ENCODE data around the gene THBS3. TPM values are rescaled to one million over a fixed set of nuclear protein-coding genes. Genes with fewer than 3 reads are reported as not detected.
A peak's percentile ranks its signal among the peaks of the same experiment; 100 is the strongest.

THBS3 gene
- total and polyA plus RNA-seq, 2 of the 13 experiments (the other 11 are each of a cell fraction or from before 2014, with no cell fraction given), result 0.86 to 3.6 TPM

GRCh38 chr1:155172732-155173477 is 34.8 kb downstream of the THBS3 start, which contains the start of gene KRTCAP2 (continued):
- TF ChIP-seq ZNF343 (CRISPR knock-in tag; IDR thresholded peaks at IDR 0.05) (no peak), ZNF256 (CRISPR knock-in tag; conservative IDR thresholded peaks at IDR 0.05) (peak; percentile 63; the same call in 1 of the 2 replicates), LCORL (IDR thresholded peaks at IDR 0.05) (no peak), LCORL (CRISPR knock-in tag; IDR thresholded peaks at IDR 0.05) (peak; percentile 82), ZBTB39 (CRISPR knock-in tag; IDR thresholded peaks at IDR 0.05) (no peak), MTF2 (CRISPR knock-in tag; IDR thresholded peaks at IDR 0.05; ENCODE audit: borderline replicate concordance) (0 out of 2 replicates have a peak, but pooled peaks have one; percentile 23), ZNF225 (CRISPR knock-in tag; IDR thresholded peaks at IDR 0.05) (no peak), SMYD3 (CRISPR knock-in tag; IDR thresholded peaks at IDR 0.05) (no peak), NFE2 (CRISPR knock-in tag; IDR thresholded peaks at IDR 0.05) (no peak), FIP1L1 (IDR thresholded peaks at IDR 0.05; ENCODE audit: borderline replicate concordance, insufficient read depth, low read depth, low read length) (no peak), CBFB (CRISPR knock-in tag; IDR thresholded peaks at IDR 0.05) (peak; percentile 60; the same call in 1 of the 2 replicates), RFX1 (IDR thresholded peaks at IDR 0.05) (no peak), PLSCR1 (CRISPR knock-in tag; IDR thresholded peaks at IDR 0.05; ENCODE audit: borderline replicate concordance) (no peak), SRSF4 (IDR thresholded peaks at IDR 0.05; ENCODE audit: low read depth, low read length, poor library complexity, severe bottlenecking) (no peak), ZEB1 (IDR thresholded peaks at IDR 0.05; ENCODE audit: insufficient replicate concordance, low read depth) (peak; percentile 37), NR3C1 (CRISPR knock-in tag; IDR thresholded peaks at IDR 0.05) (no peak), ZNF274 (CRISPR knock-in tag; IDR thresholded peaks at IDR 0.05) (peak; percentile 79; the same call in 1 of the 2 replicates), ZNF383 (CRISPR knock-in tag; IDR thresholded peaks at IDR 0.05; ENCODE audit: borderline replicate concordance) (no peak), ZNF556 (CRISPR knock-in tag; IDR thresholded peaks at IDR 0.05; ENCODE audit: borderline replicate concordance) (no peak), ZNF747 (CRISPR knock-in tag; IDR thresholded peaks at IDR 0.05; ENCODE audit: borderline replicate concordance) (peak; percentile 78; the same call in 1 of the 2 replicates)
- TF ChIP-seq, protein P1, sequence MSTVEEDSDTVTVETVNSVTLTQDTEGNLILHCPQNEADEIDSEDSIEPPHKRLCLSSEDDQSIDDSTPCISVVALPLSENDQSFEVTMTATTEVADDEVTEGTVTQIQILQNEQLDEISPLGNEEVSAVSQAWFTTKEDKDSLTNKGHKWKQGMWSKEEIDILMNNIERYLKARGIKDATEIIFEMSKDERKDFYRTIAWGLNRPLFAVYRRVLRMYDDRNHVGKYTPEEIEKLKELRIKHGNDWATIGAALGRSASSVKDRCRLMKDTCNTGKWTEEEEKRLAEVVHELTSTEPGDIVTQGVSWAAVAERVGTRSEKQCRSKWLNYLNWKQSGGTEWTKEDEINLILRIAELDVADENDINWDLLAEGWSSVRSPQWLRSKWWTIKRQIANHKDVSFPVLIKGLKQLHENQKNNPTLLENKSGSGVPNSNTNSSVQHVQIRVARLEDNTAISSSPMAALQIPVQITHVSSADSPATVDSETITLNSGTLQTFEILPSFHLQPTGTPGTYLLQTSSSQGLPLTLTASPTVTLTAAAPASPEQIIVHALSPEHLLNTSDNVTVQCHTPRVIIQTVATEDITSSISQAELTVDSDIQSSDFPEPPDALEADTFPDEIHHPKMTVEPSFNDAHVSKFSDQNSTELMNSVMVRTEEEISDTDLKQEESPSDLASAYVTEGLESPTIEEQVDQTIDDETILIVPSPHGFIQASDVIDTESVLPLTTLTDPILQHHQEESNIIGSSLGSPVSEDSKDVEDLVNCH (CRISPR knock-in tag; IDR thresholded peaks at IDR 0.05), result no peak
- TF ChIP-seq, protein P2, sequence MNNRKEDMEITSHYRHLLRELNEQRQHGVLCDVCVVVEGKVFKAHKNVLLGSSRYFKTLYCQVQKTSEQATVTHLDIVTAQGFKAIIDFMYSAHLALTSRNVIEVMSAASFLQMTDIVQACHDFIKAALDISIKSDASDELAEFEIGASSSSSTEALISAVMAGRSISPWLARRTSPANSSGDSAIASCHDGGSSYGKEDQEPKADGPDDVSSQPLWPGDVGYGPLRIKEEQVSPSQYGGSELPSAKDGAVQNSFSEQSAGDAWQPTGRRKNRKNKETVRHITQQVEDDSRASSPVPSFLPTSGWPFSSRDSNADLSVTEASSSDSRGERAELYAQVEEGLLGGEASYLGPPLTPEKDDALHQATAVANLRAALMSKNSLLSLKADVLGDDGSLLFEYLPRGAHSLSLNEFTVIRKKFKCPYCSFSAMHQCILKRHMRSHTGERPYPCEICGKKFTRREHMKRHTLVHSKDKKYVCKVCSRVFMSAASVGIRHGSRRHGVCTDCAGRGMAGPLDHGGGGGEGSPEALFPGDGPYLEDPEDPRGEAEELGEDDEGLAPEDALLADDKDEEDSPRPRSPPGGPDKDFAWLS (CRISPR knock-in tag; IDR thresholded peaks at IDR 0.05; ENCODE audit: borderline replicate concordance), result no peak
